GM23248 (cell line): Measurements from ENCODE around the gene HOXA5. TPM values are rescaled to one million over a fixed set of nuclear protein-coding genes. Genes with fewer than 3 reads are reported as not detected.

Experiments
- DNase-seq: peaks from one replicate; pipeline ENCODE4 v3.0.0-alpha.2; 2015
- H2AFZ ChIP-seq: fragments of 200-600 bp; sonication (generic); 2 replicates; pipeline ENCODE4 v1.6.1; 2016; ENCODE audit warnings: antibody characterized with exemption
- H3F3A ChIP-seq: fragments of 200-600 bp; sonication (generic); 2 replicates; pipeline ENCODE4 v1.6.1; 2016; ENCODE audit warnings: mild to moderate bottlenecking, antibody characterized with exemption, mixed run types; ENCODE audit not compliant: insufficient read depth
- H3K27ac ChIP-seq: fragments of 200-600 bp; sonication (generic); 2 replicates; pipeline ENCODE4 v1.5.1; 2016; ENCODE audit warnings: mild to moderate bottlenecking
- H3K27me3 ChIP-seq: fragments of 200-600 bp; sonication (generic); replicated peaks from 2 replicates; pipeline ENCODE4 v1.6.1; 2016; ENCODE audit warnings: mild to moderate bottlenecking; ENCODE audit not compliant: insufficient read depth
- H3K36me3 ChIP-seq: fragments of 200-600 bp; sonication (generic); 2 replicates; pipeline ENCODE4 v1.6.1; 2016; ENCODE audit warnings: low read depth, mild to moderate bottlenecking
- H3K4me1 ChIP-seq: fragments of 200-600 bp; sonication (generic); 2 replicates; pipeline ENCODE4 v1.6.1; 2016; ENCODE audit warnings: mild to moderate bottlenecking; ENCODE audit not compliant: insufficient read depth
- H3K4me2 ChIP-seq: fragments of 200-600 bp; sonication (generic); one replicate; pipeline ENCODE4 v1.6.1; 2016; ENCODE audit warnings: mild to moderate bottlenecking; ENCODE audit not compliant: unreplicated experiment
- H3K4me3 ChIP-seq: fragments of 200-600 bp; sonication (generic); 2 replicates; pipeline ENCODE4 v1.5.1; 2016; ENCODE audit warnings: mild to moderate bottlenecking
- H3K79me2 ChIP-seq: fragments of 200-600 bp; sonication (generic); 2 replicates; pipeline ENCODE4 v1.6.1; 2016; ENCODE audit warnings: mild to moderate bottlenecking; ENCODE audit not compliant: insufficient read depth
- H3K9ac ChIP-seq: fragments of 200-600 bp; sonication (generic); 2 replicates; pipeline ENCODE4 v1.6.1; 2016; ENCODE audit warnings: mild to moderate bottlenecking
- H3K9me2 ChIP-seq: fragments of 200-600 bp; sonication (generic); 2 replicates; pipeline ENCODE4 v1.6.1; 2016; ENCODE audit warnings: mixed run types, mild to moderate bottlenecking, moderate library complexity; ENCODE audit not compliant: insufficient read depth
- H3K9me3 ChIP-seq: fragments of 200-600 bp; sonication (generic); one replicate; pipeline ENCODE4 v1.6.1; 2017; ENCODE audit warnings: low read depth
- H4K20me1 ChIP-seq: fragments of 200-600 bp; sonication (generic); 2 replicates; pipeline ENCODE4 v1.6.0; 2016; ENCODE audit not compliant: insufficient read depth
- EZH2 ChIP-seq: fragments of 200-600 bp; sonication (generic); IDR thresholded peaks from 2 replicates; pipeline ENCODE4 v1.6.1; 2018; ENCODE audit warnings: antibody characterized with exemption, mild to moderate bottlenecking; ENCODE audit not compliant: insufficient read depth, poor library complexity, severe bottlenecking
- EZH2phosphoT487 ChIP-seq: fragments of 200-600 bp; sonication (generic); IDR thresholded peaks from 2 replicates; pipeline ENCODE4 v1.6.1; 2018; ENCODE audit warnings: antibody characterized with exemption, moderate library complexity, mild to moderate bottlenecking, low read depth; ENCODE audit not compliant: insufficient read depth
- WGBS, 2 experiments: methylation state at CpG; one replicate each; pipeline ENCODE4 v1.1.6; 2015 to 2017; ENCODE audit warnings: low lambda C conversion rate in 2 of 2, low coverage in 1 of 2; ENCODE audit errors: missing lambda C conversion rate in 2 of 2; 5-methylcytosine and 5-hydroxymethylcytosine counted together
- in situ Hi-C: fragments of 300-500 bp; cut with MboI; formaldehyde crosslinking; loops from 2 replicates; pipeline ENCODE4 v1.15.0; 2020
- polyA plus RNA-seq: library from polyadenylated mRNA; unstranded; fragments of >200 nt; fragmentation: Nextera tagmentation; extraction: Ambion mirVana; gene quantifications from 2 replicates; pipeline ENCODE4 v1.2.1, GENCODE V29; 2016
- total RNA-seq: library from RNA; depleted of rRNA; stranded (reverse); fragments of >200 nt; shearing (Covaris generic); gene quantifications from 2 replicates; pipeline ENCODE4 v1.2.3, GENCODE V29; 2014

HOXA5 gene
- total and polyA plus RNA-seq, 2 experiments from 2014 or later, result 1.9 to 4.0 TPM

GRCh38 chr7:27112361-27112760 is 31.1 kb downstream of the HOXA5 start:
- peaks cover 11% of the 10 kb centered on the region; the same call in 1 of the 2 replicates for H3F3A ChIP-seq
- peaks cover 7% of the 10 kb centered on the region; the same call in 1 of the 2 replicates for H3K4me1 ChIP-seq
- H3K4me2 ChIP-seq, result no peak overlapping the region
- 67 to 68% methylated on average over 4 of the region's 4 CpGs for WGBS, 2 experiments
- in situ Hi-C loops, result no loop called here
- no peak overlapping the region for H3K27ac ChIP-seq
- no peak overlapping the region for H3K9ac ChIP-seq
- no peaks in the 10 kb centered on the region for H3K27me3 ChIP-seq
- H2AFZ ChIP-seq, result no peak overlapping the region
- no peaks in the 10 kb centered on the region for H3K9me3 ChIP-seq
- H3K4me3 ChIP-seq, result no peak overlapping the region
- TF ChIP-seq EZH2phosphoT487 (no peak), EZH2 (no peak)
- H4K20me1 ChIP-seq, result no peaks in the 10 kb centered on the region
- no peaks in the 10 kb centered on the region for H3K36me3 ChIP-seq
- DNase-seq, result no peak
- no peaks in the 10 kb centered on the region for H3K79me2 ChIP-seq
- no peaks in the 10 kb centered on the region for H3K9me2 ChIP-seq

DNA sequence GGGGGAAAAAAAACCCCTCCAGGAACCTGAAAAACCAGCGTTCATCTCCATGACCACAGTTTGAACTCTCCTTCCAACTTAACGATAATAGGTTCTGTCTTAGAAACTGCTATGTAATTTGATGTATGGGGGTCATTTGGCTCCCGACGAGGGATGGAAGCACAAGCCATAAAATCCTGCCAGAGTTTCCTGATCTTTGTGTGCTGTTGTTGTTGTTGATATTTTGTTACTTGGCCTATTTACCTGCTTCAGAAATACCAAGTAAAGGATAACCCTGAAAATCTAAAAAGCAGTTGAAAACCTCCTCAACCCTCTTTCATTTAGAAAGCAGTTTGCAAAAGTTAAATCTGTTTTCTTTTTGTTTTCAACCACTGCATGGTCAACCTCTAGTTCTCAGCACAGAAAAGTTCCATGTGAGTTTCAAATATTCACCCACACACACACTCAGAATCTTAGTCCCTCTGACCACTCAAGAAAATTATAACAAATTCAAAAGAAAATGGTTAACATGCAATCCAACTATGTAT is 31.7 kb downstream of the HOXA5 start:
- Histone ChIP-seq H3K9ac (no peak overlapping the region), H3K9me3 (no peaks in the 10 kb centered on the region), H3K79me2 (no peaks in the 10 kb centered on the region), H2AFZ (no peak overlapping the region), H3K4me3 (no peak overlapping the region), H3K36me3 (peaks cover 5% of the 10 kb centered on the region; the same call in 1 of the 2 replicates), H3F3A (peaks cover 11% of the 10 kb centered on the region; the same call in 1 of the 2 replicates), H4K20me1 (no peaks in the 10 kb centered on the region), H3K9me2 (no peaks in the 10 kb centered on the region), H3K27ac (no peak overlapping the region), H3K4me2 (no peak overlapping the region), H3K27me3 (no peaks in the 10 kb centered on the region), H3K4me1 (peaks cover 7% of the 10 kb centered on the region; the same call in 1 of the 2 replicates)
- whole genome bisulfite sequencing, 2 experiments, result 96 to 99% methylated on average over 4 of the region's 4 CpGs
- in situ Hi-C loops, result no loop called here
- no peak for DNase-seq
- no peak for TF ChIP-seq EZH2phosphoT487
- TF ChIP-seq EZH2, result no peak

DNA sequence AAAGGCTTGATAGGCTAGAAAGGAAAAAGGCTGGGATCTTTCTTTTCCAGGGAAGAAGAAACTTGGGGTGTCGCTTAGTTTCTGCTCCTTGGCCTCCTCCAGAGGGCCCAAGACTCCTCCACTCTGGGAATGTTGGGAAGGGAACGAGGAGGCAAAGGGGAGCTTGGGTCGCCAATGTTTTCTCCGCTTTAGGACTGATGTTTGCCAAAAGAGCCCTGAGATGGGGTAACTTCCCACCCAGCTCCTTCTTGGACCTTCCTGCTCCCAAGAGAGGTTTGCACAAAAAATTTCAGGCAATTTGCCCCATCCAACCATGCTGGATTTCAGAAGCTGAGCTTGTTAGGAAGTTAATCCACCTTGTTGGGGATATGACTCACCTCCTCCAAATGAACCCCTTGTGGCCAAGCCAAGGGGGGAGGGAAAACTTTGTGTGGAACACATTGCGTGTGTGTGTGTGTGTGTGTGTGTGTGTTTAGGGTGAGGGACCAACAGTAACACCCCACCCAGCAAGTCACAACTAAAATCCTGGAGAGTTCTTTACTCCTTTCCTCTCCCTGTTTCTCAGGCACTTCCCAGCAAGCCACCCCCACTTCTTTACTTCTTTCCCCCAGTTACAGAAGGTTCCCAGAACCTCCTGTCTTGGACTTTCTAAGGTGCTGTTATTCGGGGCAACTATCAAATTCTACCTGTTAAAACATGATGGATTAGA is 32.3 kb downstream of the HOXA5 start:
- no peak overlapping the region for H3K4me2 ChIP-seq
- peaks cover 7% of the 10 kb centered on the region; the same call in 1 of the 2 replicates for H3K4me1 ChIP-seq
- no peaks in the 10 kb centered on the region for H3K9me2 ChIP-seq
- DNase-seq, result peak; percentile 24
- H3K9ac ChIP-seq, result no peak overlapping the region
- in situ Hi-C loops, result no loop called here
- whole genome bisulfite sequencing, 2 experiments, result 94 to 95% methylated on average over 6 of the region's 6 CpGs
- H3K79me2 ChIP-seq, result no peaks in the 10 kb centered on the region
- H3F3A ChIP-seq, result peaks cover 11% of the 10 kb centered on the region; the same call in 1 of the 2 replicates
- no peak overlapping the region for H3K27ac ChIP-seq
- no peak overlapping the region for H2AFZ ChIP-seq
- no peak overlapping the region for H3K4me3 ChIP-seq
- H4K20me1 ChIP-seq, result no peaks in the 10 kb centered on the region
- peaks cover 6% of the 10 kb centered on the region; the same call in 1 of the 2 replicates for H3K36me3 ChIP-seq
- H3K9me3 ChIP-seq, result no peaks in the 10 kb centered on the region
- TF ChIP-seq EZH2phosphoT487 (no peak), EZH2 (no peak)
- no peaks in the 10 kb centered on the region for H3K27me3 ChIP-seq

GRCh38 chr7:27110186-27111031 is 33.1 kb downstream of the HOXA5 start:
- in situ Hi-C loops, result no loop called here
- Histone ChIP-seq H2AFZ (no peak overlapping the region), H3K9me3 (no peaks in the 10 kb centered on the region), H3K27me3 (no peaks in the 10 kb centered on the region), H3K27ac (no peak overlapping the region), H3F3A (peaks cover 11% of the 10 kb centered on the region; the same call in 1 of the 2 replicates), H3K36me3 (peaks cover 6% of the 10 kb centered on the region; the same call in 1 of the 2 replicates), H3K9me2 (no peaks in the 10 kb centered on the region), H3K4me2 (no peak overlapping the region), H3K9ac (no peak overlapping the region), H4K20me1 (no peaks in the 10 kb centered on the region), H3K4me3 (no peak overlapping the region), H3K79me2 (no peaks in the 10 kb centered on the region), H3K4me1 (peaks cover 7% of the 10 kb centered on the region; the same call in 1 of the 2 replicates)
- 79 to 84% methylated on average over 48 to 66 of the region's 66 CpGs for WGBS, 2 experiments
- TF ChIP-seq EZH2phosphoT487, result no peak
- no peak for TF ChIP-seq EZH2
- no peak for DNase-seq
